Parathyroid adenoma (tissue), 2 donors: ENCODE results near the gene KRT1.

Experiments used
- H2AFZ ChIP-seq: fragments of 300-600 bp; sonication (generic); one replicate; pipeline ENCODE4 v1.7.0; 2017; ENCODE audit warnings: antibody characterized with exemption, mild to moderate bottlenecking
- H3K27ac ChIP-seq: fragments of 300-600 bp; sonication (generic); one replicate; pipeline ENCODE4 v1.7.0; 2017
- H3K27me3 ChIP-seq: fragments of 300-600 bp; sonication (generic); one replicate; pipeline ENCODE4 v1.7.0; 2017; ENCODE audit warnings: low read length; ENCODE audit not compliant: control insufficient read depth, insufficient read depth
- H3K36me3 ChIP-seq: fragments of 300-600 bp; sonication (generic); one replicate; pipeline ENCODE4 v1.7.0; 2017; ENCODE audit warnings: low read length; ENCODE audit not compliant: control insufficient read depth, insufficient read depth
- H3K4me1 ChIP-seq: fragments of 300-600 bp; sonication (generic); one replicate; pipeline ENCODE4 v1.7.0; 2017; ENCODE audit warnings: control low read depth
- H3K4me2 ChIP-seq: fragments of 300-600 bp; sonication (generic); one replicate; pipeline ENCODE4 v1.7.0; 2017; ENCODE audit warnings: low read length
- H3K4me3 ChIP-seq: fragments of 300-600 bp; sonication (generic); one replicate; pipeline ENCODE4 v1.7.0; 2017; ENCODE audit warnings: low read depth, low read length
- H3K79me2 ChIP-seq: fragments of 300-600 bp; sonication (generic); one replicate; pipeline ENCODE4 v1.7.0; 2017; ENCODE audit warnings: control low read depth
- H3K9ac ChIP-seq: fragments of 300-600 bp; sonication (generic); one replicate; pipeline ENCODE4 v1.7.0; 2017; ENCODE audit warnings: mild to moderate bottlenecking
- H3K9me3 ChIP-seq: fragments of 300-600 bp; sonication (generic); one replicate; pipeline ENCODE4 v1.7.0; 2017; ENCODE audit warnings: low read length; ENCODE audit not compliant: control insufficient read depth
- TF ChIP-seq, protein P1 (sequence below): fragments of 300-600 bp; sonication (generic); IDR thresholded peaks from one replicate; pipeline ENCODE4 v1.7.0; 2017; ENCODE audit warnings: antibody characterized with exemption, mild to moderate bottlenecking
- donor health status: primary hyperparathyroidism.

KRT1 gene

GRCh38 chr12:52689239-52689638 is 9.0 kb upstream of the KRT1 start:
- Histone ChIP-seq H3K4me3 (no peak overlapping the region), H3K9me3 (no peaks in the 10 kb centered on the region), H3K4me1 (peaks cover 14% of the 10 kb centered on the region), H3K4me2 (no peak overlapping the region), H3K27me3 (no peaks in the 10 kb centered on the region), H3K79me2 (no peaks in the 10 kb centered on the region), H3K27ac (no peak overlapping the region), H2AFZ (no peak overlapping the region), H3K36me3 (no peaks in the 10 kb centered on the region), H3K9ac (no peak overlapping the region)
- TF ChIP-seq, protein P1, sequence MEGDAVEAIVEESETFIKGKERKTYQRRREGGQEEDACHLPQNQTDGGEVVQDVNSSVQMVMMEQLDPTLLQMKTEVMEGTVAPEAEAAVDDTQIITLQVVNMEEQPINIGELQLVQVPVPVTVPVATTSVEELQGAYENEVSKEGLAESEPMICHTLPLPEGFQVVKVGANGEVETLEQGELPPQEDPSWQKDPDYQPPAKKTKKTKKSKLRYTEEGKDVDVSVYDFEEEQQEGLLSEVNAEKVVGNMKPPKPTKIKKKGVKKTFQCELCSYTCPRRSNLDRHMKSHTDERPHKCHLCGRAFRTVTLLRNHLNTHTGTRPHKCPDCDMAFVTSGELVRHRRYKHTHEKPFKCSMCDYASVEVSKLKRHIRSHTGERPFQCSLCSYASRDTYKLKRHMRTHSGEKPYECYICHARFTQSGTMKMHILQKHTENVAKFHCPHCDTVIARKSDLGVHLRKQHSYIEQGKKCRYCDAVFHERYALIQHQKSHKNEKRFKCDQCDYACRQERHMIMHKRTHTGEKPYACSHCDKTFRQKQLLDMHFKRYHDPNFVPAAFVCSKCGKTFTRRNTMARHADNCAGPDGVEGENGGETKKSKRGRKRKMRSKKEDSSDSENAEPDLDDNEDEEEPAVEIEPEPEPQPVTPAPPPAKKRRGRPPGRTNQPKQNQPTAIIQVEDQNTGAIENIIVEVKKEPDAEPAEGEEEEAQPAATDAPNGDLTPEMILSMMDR: no peak

DNA sequence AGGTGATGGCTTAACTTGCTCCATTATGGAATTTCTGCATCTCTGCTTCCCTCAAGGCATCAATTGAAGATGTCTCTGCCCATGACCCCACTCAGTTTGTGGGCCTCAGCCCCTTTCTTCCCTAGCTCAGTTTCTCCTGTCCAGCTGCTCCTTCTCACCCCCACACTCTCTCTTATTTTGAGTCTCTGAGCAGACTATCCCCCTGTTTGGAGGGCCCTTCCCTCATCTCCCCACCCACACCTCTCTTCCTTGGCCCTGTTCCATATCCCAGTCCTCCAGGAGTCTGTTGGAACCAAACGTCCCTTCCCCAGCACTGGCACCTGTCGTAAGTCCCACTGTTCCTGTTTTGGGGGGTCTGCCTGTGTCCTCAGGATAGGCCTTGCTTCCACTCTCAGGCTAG is 8.3 kb upstream of the KRT1 start:
- Histone ChIP-seq H3K9me3 (no peaks in the 10 kb centered on the region), H3K79me2 (no peaks in the 10 kb centered on the region), H3K4me2 (no peak overlapping the region), H3K27me3 (no peaks in the 10 kb centered on the region), H3K9ac (no peak overlapping the region), H3K27ac (no peak overlapping the region), H3K36me3 (no peaks in the 10 kb centered on the region), H3K4me3 (no peak overlapping the region), H2AFZ (no peak overlapping the region), H3K4me1 (peaks cover 14% of the 10 kb centered on the region)
- TF ChIP-seq, protein P1: no peak

GRCh38 chr12:52687497-52688385 is 7.5 kb upstream of the KRT1 start:
- no peaks in the 10 kb centered on the region for H3K79me2 ChIP-seq
- TF ChIP-seq, protein P1: no peak
- H3K4me3 ChIP-seq: no peak overlapping the region
- no peak overlapping the region for H3K4me2 ChIP-seq
- H3K9me3 ChIP-seq: no peaks in the 10 kb centered on the region
- H3K9ac ChIP-seq: no peak overlapping the region
- H3K27me3 ChIP-seq: no peaks in the 10 kb centered on the region
- H3K36me3 ChIP-seq: no peaks in the 10 kb centered on the region
- H3K4me1 ChIP-seq: peaks cover 14% of the 10 kb centered on the region
- no peak overlapping the region for H2AFZ ChIP-seq
- H3K27ac ChIP-seq: no peak overlapping the region

GRCh38 chr12:52686756-52687487 is 6.7 kb upstream of the KRT1 start:
- Histone ChIP-seq H3K4me3 (no peak overlapping the region), H3K4me1 (peaks cover 14% of the 10 kb centered on the region), H3K27me3 (no peaks in the 10 kb centered on the region), H2AFZ (no peak overlapping the region), H3K27ac (no peak overlapping the region), H3K9me3 (no peaks in the 10 kb centered on the region), H3K4me2 (no peak overlapping the region), H3K36me3 (no peaks in the 10 kb centered on the region), H3K9ac (no peak overlapping the region), H3K79me2 (no peaks in the 10 kb centered on the region)
- TF ChIP-seq, protein P1: no peak
